HFFc6 (cell line): ENCODE results near the gene NACA. TPM values are rescaled to one million over a fixed set of nuclear protein-coding genes. Genes with fewer than 3 reads are reported as not detected.

Source experiments
- DNase-seq: peaks from one replicate; pipeline ENCODE4 v3.0.0-alpha.2; 2018
- H3K27ac Mint-ChIP-seq: 2 replicates; pipeline ENCODE4 v1.8.0; 2020; ENCODE audit warnings: mild to moderate bottlenecking, mixed read lengths
- H3K27me3 Mint-ChIP-seq: 2 replicates; pipeline ENCODE4 v1.8.0; 2021; ENCODE audit warnings: mild to moderate bottlenecking, moderate library complexity, mixed read lengths; ENCODE audit not compliant: insufficient read depth
- H3K36me3 Mint-ChIP-seq: 2 replicates; pipeline ENCODE4 v1.8.0; 2021; ENCODE audit warnings: low read depth, mixed read lengths
- H3K4me1 Mint-ChIP-seq: 2 replicates; pipeline ENCODE4 v1.8.0; 2020; ENCODE audit warnings: low read depth, mixed read lengths
- H3K4me3 Mint-ChIP-seq: 2 replicates; pipeline ENCODE4 v1.8.0; 2020; ENCODE audit warnings: mild to moderate bottlenecking, moderate library complexity, mixed read lengths
- H3K9me3 Mint-ChIP-seq: 2 replicates; pipeline ENCODE4 v1.8.0; 2020; ENCODE audit warnings: mild to moderate bottlenecking, mixed read lengths
- CTCF ChIP-seq: fragments of 200-600 bp; sonication (generic); IDR thresholded peaks from 2 replicates; pipeline ENCODE4 v1.5.0; 2021; ENCODE audit warnings: antibody characterized with exemption, mild to moderate bottlenecking
- total RNA-seq, 6 experiments: library from RNA; stranded (reverse); fragmentation: NEBNext Ultra II Directional; extraction: Animal tissue kit (Norgen Biotek cat#: 25700); gene quantifications; 2 replicates in 1 of 6; 3 replicates in 5 of 6; pipeline ENCODE4 v1.2.3, GENCODE V29; 2021

The NACA gene
- total RNA-seq, 6 experiments from 2014 or later = 716 to 840 (median 802) TPM

- no peak overlapping the region for H3K4me3 Mint-ChIP-seq
- TF ChIP-seq CTCF = no peak
- peaks cover 78% of the 10 kb centered on the region for H3K4me1 Mint-ChIP-seq
- peaks cover 60% of the 10 kb centered on the region for H3K36me3 Mint-ChIP-seq
- H3K9me3 Mint-ChIP-seq = no peaks in the 10 kb centered on the region
- H3K27ac Mint-ChIP-seq = peak overlapping the region; percentile 64
- DNase-seq = no peak
- peaks cover 2% of the 10 kb centered on the region; the same call in 1 of the 2 replicates for H3K27me3 Mint-ChIP-seq
These were observed 6.0 kb downstream of the NACA start for GRCh38 chr12:56719056-56719455.

- TF ChIP-seq CTCF = no peak
These were observed 6.5 kb downstream of the NACA start for GRCh38 chr12:56718636-56719035.

GRCh38 chr12:56718149-56718548, 7.0 kb downstream of the NACA start:
- Mint-ChIP-seq H3K27ac (no peak overlapping the region), H3K4me1 (peaks cover 69% of the 10 kb centered on the region), H3K9me3 (no peaks in the 10 kb centered on the region), H3K4me3 (no peak overlapping the region), H3K27me3 (peaks cover 2% of the 10 kb centered on the region; the same call in 1 of the 2 replicates), H3K36me3 (peaks cover 59% of the 10 kb centered on the region)
- no peak for TF ChIP-seq CTCF
- no peak for DNase-seq

More at GRCh38 chr12:56718636-56719035, 6.5 kb downstream of the NACA start:
- peaks cover 74% of the 10 kb centered on the region for H3K4me1 Mint-ChIP-seq
- H3K4me3 Mint-ChIP-seq = no peak overlapping the region
- peak overlapping the region; percentile 64 for H3K27ac Mint-ChIP-seq
- peaks cover 59% of the 10 kb centered on the region for H3K36me3 Mint-ChIP-seq
- no peak for DNase-seq
- no peaks in the 10 kb centered on the region for H3K9me3 Mint-ChIP-seq
- peaks cover 2% of the 10 kb centered on the region; the same call in 1 of the 2 replicates for H3K27me3 Mint-ChIP-seq

GRCh38 chr12:56716933-56717880, 7.9 kb downstream of the NACA start:
- Mint-ChIP-seq H3K27me3 (peaks cover 2% of the 10 kb centered on the region; the same call in 1 of the 2 replicates), H3K36me3 (peaks cover 59% of the 10 kb centered on the region), H3K4me1 (peaks cover 60% of the 10 kb centered on the region), H3K4me3 (no peak overlapping the region), H3K9me3 (no peaks in the 10 kb centered on the region), H3K27ac (peak overlapping the region; percentile 37)
- DNase-seq = no peak
- TF ChIP-seq CTCF = no peak

GRCh38 chr12:56716458-56716857, 8.6 kb downstream of the NACA start:
- peaks cover 52% of the 10 kb centered on the region for H3K4me1 Mint-ChIP-seq
- peaks cover 58% of the 10 kb centered on the region for H3K36me3 Mint-ChIP-seq
- H3K27me3 Mint-ChIP-seq = peaks cover 2% of the 10 kb centered on the region; the same call in 1 of the 2 replicates
- 0 out of 2 replicates have a peak overlapping the region, but pooled peaks have one; percentile 8 for H3K4me3 Mint-ChIP-seq
- no peaks in the 10 kb centered on the region for H3K9me3 Mint-ChIP-seq
- H3K27ac Mint-ChIP-seq = peak overlapping the region; percentile 31
- TF ChIP-seq CTCF = no peak
- DNase-seq = no peak
